SK-N-SH (cell line): Measurements from ENCODE around the gene GPR162. TPM values are rescaled to one million over a fixed set of nuclear protein-coding genes. Genes with fewer than 3 reads are reported as not detected.

Source experiments
- CTCF ChIA-PET: fragments of 300-600, 350-600 bp; formaldehyde crosslinking; extraction: SDS; loops from one replicate; lab custom pipeline; 2021; lab: Yijun Ruan, JAX
- POLR2A ChIA-PET: fragments of 350-600 bp; sonication (Branson Sonifier 250); formaldehyde crosslinking; extraction: SDS; loops from one replicate; lab custom pipeline; 2020; ENCODE audit warnings: antibody characterized with exemption, inconsistent platforms; lab: Yijun Ruan, JAX
- DNase-seq: peaks from one replicate; pipeline ENCODE4 v3.0.0; 2012
- H2AFZ ChIP-seq: fragments of 200-600 bp; sonication (generic); 2 replicates; pipeline ENCODE4 v1.8.1; 2016; ENCODE audit warnings: antibody characterized with exemption, mild to moderate bottlenecking, low read depth
- H3F3A ChIP-seq: fragments of 200-600 bp; sonication (generic); replicated peaks from 2 replicates; pipeline ENCODE3; 2016; ENCODE audit warnings: antibody characterized with exemption, mild to moderate bottlenecking; ENCODE audit not compliant: insufficient read depth
- H3K27ac ChIP-seq, 2 experiments: fragments of 200-500 bp in 1 of 2; fragments of 200-600 bp in 1 of 2; sonication (Bioruptor generic) in 1 of 2; sonication (generic), shearing (Covaris generic) in 1 of 2; 2 replicates each; pipeline versions ENCODE4 v1.5.1 to v1.6.1; 2014 to 2016; ENCODE audit warnings: low read depth in 2 of 2, inconsistent platforms in 1 of 2, low read length in 1 of 2, mild to moderate bottlenecking in 1 of 2, mixed read lengths in 1 of 2
- H3K27me3 ChIP-seq: fragments of 200-600 bp; sonication (generic), shearing (Covaris generic); 2 replicates; pipeline ENCODE4 v1.6.1; 2016; ENCODE audit warnings: mixed run types; ENCODE audit not compliant: insufficient read depth
- H3K36me3 ChIP-seq, 2 experiments: fragments of 200-500 bp in 1 of 2; fragments of 200-600 bp in 1 of 2; sonication (Bioruptor generic) in 1 of 2; sonication (generic) in 1 of 2; replicated peaks in 1 of 2; 2 replicates each; pipeline versions ENCODE3 to v1.5.1; 2014 to 2016; ENCODE audit warnings: low read length in 1 of 2, mild to moderate bottlenecking in 1 of 2; ENCODE audit not compliant: insufficient read depth in 2 of 2, control insufficient read depth in 1 of 2
- H3K4me1 ChIP-seq, 2 experiments: fragments of 200-500 bp in 1 of 2; fragments of 200-600 bp in 1 of 2; sonication (Bioruptor generic) in 1 of 2; sonication (generic), shearing (Covaris generic) in 1 of 2; 2 replicates each; pipeline versions ENCODE4 v1.5.1 to v1.6.1; 2014 to 2016; ENCODE audit warnings: low read depth in 1 of 2, low read length in 1 of 2, mixed run types in 1 of 2; ENCODE audit not compliant: insufficient read depth in 2 of 2, control insufficient read depth in 1 of 2
- H3K4me2 ChIP-seq: fragments of 200-600 bp; sonication (generic), shearing (Covaris generic); 2 replicates; pipeline ENCODE4 v1.6.1; 2017; ENCODE audit warnings: mixed run types
- H3K4me3 ChIP-seq, 2 experiments: fragments of 200-500 bp in 1 of 2; fragments of 200-600 bp in 1 of 2; sonication (Bioruptor generic) in 1 of 2; sonication (generic), shearing (Covaris generic) in 1 of 2; 2 replicates each; pipeline versions ENCODE4 v1.5.1 to v1.8.1; 2014 to 2016; ENCODE audit warnings: low read depth in 2 of 2, inconsistent platforms in 1 of 2, low read length in 1 of 2, mild to moderate bottlenecking in 1 of 2, mixed read lengths in 1 of 2, moderate library complexity in 1 of 2
- H3K79me2 ChIP-seq: fragments of 200-600 bp; sonication (generic); 2 replicates; pipeline ENCODE4 v1.8.1; 2017; ENCODE audit warnings: mild to moderate bottlenecking; ENCODE audit not compliant: insufficient read depth
- H3K9ac ChIP-seq: fragments of 200-600 bp; sonication (generic); 2 replicates; pipeline ENCODE4 v1.6.1; 2017; ENCODE audit warnings: mixed run types
- H3K9me2 ChIP-seq: fragments of 200-600 bp; sonication (generic); 2 replicates; pipeline ENCODE4 v1.6.1; 2017; ENCODE audit warnings: mixed run types
- H3K9me3 ChIP-seq: fragments of 200-600 bp; sonication (generic); 2 replicates; pipeline ENCODE4 v1.6.1; 2017; ENCODE audit warnings: mixed run types, mild to moderate bottlenecking, moderate library complexity
- H4K20me1 ChIP-seq: fragments of 200-600 bp; sonication (generic); 2 replicates; pipeline ENCODE4 v1.6.1; 2017; ENCODE audit warnings: mild to moderate bottlenecking, mixed run types; ENCODE audit not compliant: insufficient read depth
- CHD2 ChIP-seq: fragments of 150-350 bp; IDR thresholded peaks from 2 replicates; pipeline ENCODE4 v1.6.1; 2018; ENCODE audit warnings: low read length; ENCODE audit not compliant: partially characterized antibody
- ELF1 ChIP-seq: IDR thresholded peaks from 2 replicates; pipeline ENCODE4 v1.4.0; 2012
- EP300 ChIP-seq, 2 experiments: IDR thresholded peaks; 2 replicates each; pipeline versions ENCODE4 v1.4.0 to v1.6.1; 2012; ENCODE audit warnings: borderline replicate concordance in 1 of 2, low read depth in 1 of 2, low read length in 1 of 2
- EZH2phosphoT487 ChIP-seq: fragments of 200-600 bp; sonication (generic); IDR thresholded peaks from 2 replicates; pipeline ENCODE4 v1.6.1; 2017; ENCODE audit warnings: low read depth, mixed run types, mild to moderate bottlenecking, antibody characterized with exemption, moderate library complexity, borderline replicate concordance
- FOSL2 ChIP-seq: IDR thresholded peaks from 2 replicates; pipeline ENCODE4 v1.4.0; 2012; ENCODE audit warnings: low read depth, mild to moderate bottlenecking, moderate library complexity, borderline replicate concordance
- FOXJ3 ChIP-seq: sonication (generic); formaldehyde crosslinking; IDR thresholded peaks from 2 replicates; pipeline ENCODE4 v1.5.1; 2020; ENCODE audit warnings: mild to moderate bottlenecking, missing genetic modification reagents
- FOXM1 ChIP-seq: IDR thresholded peaks from 2 replicates; pipeline ENCODE4 v1.4.0; 2012; ENCODE audit warnings: low read depth, mild to moderate bottlenecking
- GABPA ChIP-seq: IDR thresholded peaks from 2 replicates; pipeline ENCODE4 v1.4.0; 2012; ENCODE audit warnings: low read depth, mild to moderate bottlenecking
- GATA2 ChIP-seq: sonication (generic); formaldehyde crosslinking; IDR thresholded peaks from 2 replicates; pipeline ENCODE4 v1.5.0; 2020; ENCODE audit warnings: mild to moderate bottlenecking, missing genetic modification reagents
- JUND ChIP-seq: IDR thresholded peaks from 2 replicates; pipeline ENCODE4 v1.4.0; 2012
- MEF2A ChIP-seq: IDR thresholded peaks from 2 replicates; pipeline ENCODE4 v1.4.0; 2012; ENCODE audit warnings: low read depth, borderline replicate concordance
- MXI1 ChIP-seq: IDR thresholded peaks from 2 replicates; pipeline ENCODE4 v1.6.1; 2012; ENCODE audit warnings: mild to moderate bottlenecking, low read depth, low read length, improper control_type of control experiment
- NFIC ChIP-seq: IDR thresholded peaks from 2 replicates; pipeline ENCODE4 v1.4.0; 2012; ENCODE audit warnings: borderline replicate concordance
- POLR2AphosphoS5 ChIP-seq: IDR thresholded peaks from 2 replicates; pipeline ENCODE4 v1.6.1; 2012; ENCODE audit warnings: low read depth, low read length
- RAD21 ChIP-seq: IDR thresholded peaks from 2 replicates; pipeline ENCODE4 v1.6.1; 2012; ENCODE audit warnings: mild to moderate bottlenecking, low read length
- RCOR1 ChIP-seq: fragments of 150-350 bp; IDR thresholded peaks from 2 replicates; pipeline ENCODE4 v1.6.1; 2017; ENCODE audit warnings: antibody characterized with exemption, low read length
- RFX5 ChIP-seq: IDR thresholded peaks from 2 replicates; pipeline ENCODE4 v1.6.1; 2012; ENCODE audit warnings: mild to moderate bottlenecking, improper control_type of control experiment, low read length
- SIN3A ChIP-seq: IDR thresholded peaks from 2 replicates; pipeline ENCODE4 v1.6.1; 2012; ENCODE audit warnings: low read depth, mild to moderate bottlenecking, low read length, moderate library complexity, borderline replicate concordance
- SMC3 ChIP-seq: IDR thresholded peaks from 2 replicates; pipeline ENCODE4 v1.6.1; 2012; ENCODE audit warnings: low read depth, low read length, improper control_type of control experiment
- TAF1 ChIP-seq: IDR thresholded peaks from 2 replicates; pipeline ENCODE4 v1.6.1; 2012; ENCODE audit warnings: low read depth, mild to moderate bottlenecking, low read length, moderate library complexity, borderline replicate concordance
- TCF12 ChIP-seq: IDR thresholded peaks from 2 replicates; pipeline ENCODE4 v1.4.0; 2012
- TEAD4 ChIP-seq: IDR thresholded peaks from 2 replicates; pipeline ENCODE4 v1.4.0; 2012; ENCODE audit warnings: mild to moderate bottlenecking, borderline replicate concordance; ENCODE audit not compliant: insufficient read depth
- YY1 ChIP-seq: IDR thresholded peaks from 2 replicates; pipeline ENCODE4 v1.4.0; 2012; ENCODE audit warnings: low read depth, mild to moderate bottlenecking
- WGBS: methylation state at CpG from one replicate; pipeline ENCODE4 v1.1.6; 2017; ENCODE audit warnings: low lambda C conversion rate; 5-methylcytosine and 5-hydroxymethylcytosine counted together
- polyA plus RNA-seq, 3 experiments: library from polyadenylated mRNA; depleted of rRNA; stranded (reverse); fragments of >200 nt; gene quantifications; 2 replicates each; pipeline ENCODE4 v1.2.3, GENCODE V29; 2012
- TF ChIP-seq, protein P1 (sequence below): fragments of 200-600 bp; sonication (generic); IDR thresholded peaks from 2 replicates; pipeline ENCODE4 v1.6.1; 2017; ENCODE audit warnings: antibody characterized with exemption, mild to moderate bottlenecking, moderate library complexity
- TF ChIP-seq, protein P2 (sequence below): IDR thresholded peaks from 2 replicates; pipeline ENCODE4 v1.6.1; 2012; ENCODE audit warnings: mild to moderate bottlenecking, low read depth, low read length, moderate library complexity
- TF ChIP-seq, protein P3 (sequence below): IDR thresholded peaks from 2 replicates; pipeline ENCODE4; 2012
- TF ChIP-seq, protein P4 (sequence below): IDR thresholded peaks from 2 replicates; pipeline ENCODE4 v1.4.0; 2012; ENCODE audit warnings: low read depth

GPR162 gene
- polyA plus RNA-seq, 1 of the 3 experiments (the other 2 are of a cell fraction): 18.6 TPM

DNA sequence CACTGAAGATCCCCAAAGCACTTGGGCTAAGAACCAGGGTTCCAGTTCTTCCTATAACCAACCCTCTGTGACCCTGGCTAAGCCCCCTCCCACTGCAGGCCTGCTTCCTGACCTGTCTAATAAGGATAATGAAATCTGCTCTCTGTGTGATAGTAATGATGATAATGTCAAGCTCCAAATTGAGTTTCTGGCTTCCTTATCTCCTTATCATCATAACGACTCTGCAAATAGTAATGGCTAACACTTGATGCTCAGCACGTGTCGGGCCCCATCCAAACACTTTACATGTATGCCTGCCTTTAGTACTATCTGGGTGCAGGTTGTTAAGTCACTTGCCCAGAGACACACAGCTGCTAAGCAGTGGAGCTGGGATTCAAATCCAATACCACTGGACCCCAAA is 5.0 kb upstream of the GPR162 start:
- Histone ChIP-seq H3K27me3 (no peaks in the 10 kb centered on the region), H3K9ac (no peak overlapping the region), H3K4me2 (no peak overlapping the region), H3K9me3 (no peaks in the 10 kb centered on the region), H2AFZ (no peak overlapping the region), H3K79me2 (no peaks in the 10 kb centered on the region), H3F3A (no peaks in the 10 kb centered on the region), H4K20me1 (no peaks in the 10 kb centered on the region), H3K36me3 (no peaks in the 10 kb centered on the region), H3K4me3 (no peak overlapping the region), H3K27ac (no peak overlapping the region; a peak in 1 of 4 replicates), H3K4me1 (peaks cover 7 to 54% of the 10 kb centered on the region in 2 experiments; a peak in 2 of 4 replicates), H3K9me2 (no peaks in the 10 kb centered on the region)
- ChIA-PET POLR2A (interaction anchor here (0.8 to 1.0 kb wide), 4 partner anchors 11 to 93 kb away, joined by 3 to 5 read pairs (median 3); partner anchors contain the start of genes COPS7A and MLF2), CTCF (interaction anchor here (0.6 to 1.8 kb wide), 6 partner anchors 9 to 64 kb away, joined by 3 to 19 read pairs (median 3); partner anchors contain the start of genes MLF2 and PTMS)
- peak; percentile 62 for DNase-seq
- TF ChIP-seq TCF12: no peak
- TF ChIP-seq RCOR1: peak; percentile 67; the same call in 1 of the 2 replicates
- TF ChIP-seq JUND: no peak
- TF ChIP-seq, protein P1, sequence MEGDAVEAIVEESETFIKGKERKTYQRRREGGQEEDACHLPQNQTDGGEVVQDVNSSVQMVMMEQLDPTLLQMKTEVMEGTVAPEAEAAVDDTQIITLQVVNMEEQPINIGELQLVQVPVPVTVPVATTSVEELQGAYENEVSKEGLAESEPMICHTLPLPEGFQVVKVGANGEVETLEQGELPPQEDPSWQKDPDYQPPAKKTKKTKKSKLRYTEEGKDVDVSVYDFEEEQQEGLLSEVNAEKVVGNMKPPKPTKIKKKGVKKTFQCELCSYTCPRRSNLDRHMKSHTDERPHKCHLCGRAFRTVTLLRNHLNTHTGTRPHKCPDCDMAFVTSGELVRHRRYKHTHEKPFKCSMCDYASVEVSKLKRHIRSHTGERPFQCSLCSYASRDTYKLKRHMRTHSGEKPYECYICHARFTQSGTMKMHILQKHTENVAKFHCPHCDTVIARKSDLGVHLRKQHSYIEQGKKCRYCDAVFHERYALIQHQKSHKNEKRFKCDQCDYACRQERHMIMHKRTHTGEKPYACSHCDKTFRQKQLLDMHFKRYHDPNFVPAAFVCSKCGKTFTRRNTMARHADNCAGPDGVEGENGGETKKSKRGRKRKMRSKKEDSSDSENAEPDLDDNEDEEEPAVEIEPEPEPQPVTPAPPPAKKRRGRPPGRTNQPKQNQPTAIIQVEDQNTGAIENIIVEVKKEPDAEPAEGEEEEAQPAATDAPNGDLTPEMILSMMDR: no peak
- no peak for TF ChIP-seq POLR2AphosphoS5
- TF ChIP-seq GATA2 (CRISPR knock-in tag): peak; percentile 97
- TF ChIP-seq FOXJ3 (CRISPR knock-in tag): peak; percentile 31; the same call in 1 of the 2 replicates
- TF ChIP-seq FOSL2: no peak
- TF ChIP-seq EP300 (IDR thresholded peaks at IDR 0.05; ENCODE audit: borderline replicate concordance in 1 of 2, low read depth in 1 of 2, low read length in 1 of 2): peak in 1 of 2 experiments; percentile 85; a peak in 2 of 4 replicates
- TF ChIP-seq SMC3: no peak
- TF ChIP-seq FOXM1: no peak
- peak; percentile 74 for TF ChIP-seq CHD2
- TF ChIP-seq RFX5: no peak
- TF ChIP-seq, protein P2, sequence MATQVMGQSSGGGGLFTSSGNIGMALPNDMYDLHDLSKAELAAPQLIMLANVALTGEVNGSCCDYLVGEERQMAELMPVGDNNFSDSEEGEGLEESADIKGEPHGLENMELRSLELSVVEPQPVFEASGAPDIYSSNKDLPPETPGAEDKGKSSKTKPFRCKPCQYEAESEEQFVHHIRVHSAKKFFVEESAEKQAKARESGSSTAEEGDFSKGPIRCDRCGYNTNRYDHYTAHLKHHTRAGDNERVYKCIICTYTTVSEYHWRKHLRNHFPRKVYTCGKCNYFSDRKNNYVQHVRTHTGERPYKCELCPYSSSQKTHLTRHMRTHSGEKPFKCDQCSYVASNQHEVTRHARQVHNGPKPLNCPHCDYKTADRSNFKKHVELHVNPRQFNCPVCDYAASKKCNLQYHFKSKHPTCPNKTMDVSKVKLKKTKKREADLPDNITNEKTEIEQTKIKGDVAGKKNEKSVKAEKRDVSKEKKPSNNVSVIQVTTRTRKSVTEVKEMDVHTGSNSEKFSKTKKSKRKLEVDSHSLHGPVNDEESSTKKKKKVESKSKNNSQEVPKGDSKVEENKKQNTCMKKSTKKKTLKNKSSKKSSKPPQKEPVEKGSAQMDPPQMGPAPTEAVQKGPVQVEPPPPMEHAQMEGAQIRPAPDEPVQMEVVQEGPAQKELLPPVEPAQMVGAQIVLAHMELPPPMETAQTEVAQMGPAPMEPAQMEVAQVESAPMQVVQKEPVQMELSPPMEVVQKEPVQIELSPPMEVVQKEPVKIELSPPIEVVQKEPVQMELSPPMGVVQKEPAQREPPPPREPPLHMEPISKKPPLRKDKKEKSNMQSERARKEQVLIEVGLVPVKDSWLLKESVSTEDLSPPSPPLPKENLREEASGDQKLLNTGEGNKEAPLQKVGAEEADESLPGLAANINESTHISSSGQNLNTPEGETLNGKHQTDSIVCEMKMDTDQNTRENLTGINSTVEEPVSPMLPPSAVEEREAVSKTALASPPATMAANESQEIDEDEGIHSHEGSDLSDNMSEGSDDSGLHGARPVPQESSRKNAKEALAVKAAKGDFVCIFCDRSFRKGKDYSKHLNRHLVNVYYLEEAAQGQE: no peak
- TF ChIP-seq MXI1: peak; percentile 89
- TF ChIP-seq ELF1: no peak
- no peak for TF ChIP-seq EZH2phosphoT487
- TF ChIP-seq YY1: no peak
- no peak for TF ChIP-seq TAF1
- TF ChIP-seq, protein P3, sequence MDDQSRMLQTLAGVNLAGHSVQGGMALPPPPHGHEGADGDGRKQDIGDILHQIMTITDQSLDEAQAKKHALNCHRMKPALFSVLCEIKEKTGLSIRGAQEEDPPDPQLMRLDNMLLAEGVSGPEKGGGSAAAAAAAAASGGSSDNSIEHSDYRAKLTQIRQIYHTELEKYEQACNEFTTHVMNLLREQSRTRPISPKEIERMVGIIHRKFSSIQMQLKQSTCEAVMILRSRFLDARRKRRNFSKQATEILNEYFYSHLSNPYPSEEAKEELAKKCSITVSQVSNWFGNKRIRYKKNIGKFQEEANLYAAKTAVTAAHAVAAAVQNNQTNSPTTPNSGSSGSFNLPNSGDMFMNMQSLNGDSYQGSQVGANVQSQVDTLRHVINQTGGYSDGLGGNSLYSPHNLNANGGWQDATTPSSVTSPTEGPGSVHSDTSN: no peak
- no peak for TF ChIP-seq RAD21
- no peak for TF ChIP-seq TEAD4
- no peak for TF ChIP-seq NFIC
- TF ChIP-seq SIN3A: no peak
- TF ChIP-seq, protein P4, sequence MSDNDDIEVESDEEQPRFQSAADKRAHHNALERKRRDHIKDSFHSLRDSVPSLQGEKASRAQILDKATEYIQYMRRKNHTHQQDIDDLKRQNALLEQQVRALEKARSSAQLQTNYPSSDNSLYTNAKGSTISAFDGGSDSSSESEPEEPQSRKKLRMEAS: no peak
- no peak for TF ChIP-seq GABPA
- no peak for TF ChIP-seq MEF2A
- 47% methylated on average over 3 of the region's 3 CpGs for WGBS
